ENCODE data around the gene PIGB.

GRCh38 chr15:55276324-55276723 lies 42.7 kb upstream of the PIGB start:
- no peak for TF ChIP-seq POLR2A (IDR thresholded peaks at IDR 0.05; ENCODE audit: low read length)
- no peak for TF ChIP-seq GATA1 (IDR thresholded peaks at IDR 0.05; ENCODE audit: low read depth, low read length)
